DOHH2 (cell line): ENCODE data around the gene CHMP6.

Source experiments
- H3F3A ChIP-seq: fragments of 200-600 bp; sonication (generic), shearing (Covaris generic); 2 replicates; pipeline ENCODE4 v1.6.0; 2016; ENCODE audit warnings: antibody characterized with exemption, mild to moderate bottlenecking; ENCODE audit not compliant: control insufficient read depth, insufficient read depth
- H3K27ac ChIP-seq: fragments of 200-600 bp; sonication (generic); 2 replicates; pipeline ENCODE4 v1.5.1; 2014; ENCODE audit warnings: low read depth, mild to moderate bottlenecking, low read length, moderate library complexity
- H3K27me3 ChIP-seq: fragments of 200-600 bp; sonication (generic); 2 replicates; pipeline ENCODE4 v1.6.1; 2014; ENCODE audit warnings: mild to moderate bottlenecking, low read length, mixed read lengths; ENCODE audit not compliant: control insufficient read depth
- H3K36me3 ChIP-seq: fragments of 200-600 bp; sonication (generic); 2 replicates; pipeline ENCODE4 v1.6.1; 2014; ENCODE audit warnings: mild to moderate bottlenecking, low read length, moderate library complexity, mixed read lengths; ENCODE audit not compliant: control insufficient read depth
- H3K4me1 ChIP-seq: fragments of 200-600 bp; sonication (generic); 2 replicates; pipeline ENCODE4 v1.6.1; 2014; ENCODE audit warnings: mild to moderate bottlenecking, low read length, mixed read lengths; ENCODE audit not compliant: control insufficient read depth
- H3K4me2 ChIP-seq: fragments of 200-600 bp; sonication (generic); 2 replicates; pipeline ENCODE4 v1.6.0; 2014; ENCODE audit warnings: mild to moderate bottlenecking, low read length, moderate library complexity
- H3K4me3 ChIP-seq: fragments of 200-600 bp; sonication (generic); 2 replicates; pipeline ENCODE4 v1.5.1; 2014; ENCODE audit warnings: mild to moderate bottlenecking, low read length, mixed read lengths
- H3K79me2 ChIP-seq: fragments of 200-600 bp; sonication (generic); 2 replicates; pipeline ENCODE4 v1.6.1; 2014; ENCODE audit warnings: mild to moderate bottlenecking, low read length, mixed read lengths; ENCODE audit not compliant: control insufficient read depth
- H3K9me2 ChIP-seq: fragments of 200-600 bp; sonication (generic); replicated peaks from 2 replicates; pipeline ENCODE4 v1.6.1; 2014; ENCODE audit warnings: mild to moderate bottlenecking, low read length, mixed read lengths; ENCODE audit not compliant: control insufficient read depth
- H3K9me3 ChIP-seq: fragments of 200-600 bp; sonication (generic); 2 replicates; pipeline ENCODE4 v1.6.1; 2014; ENCODE audit warnings: antibody characterized with exemption, low read length, mixed read lengths; ENCODE audit not compliant: control insufficient read depth, insufficient read depth
- H4K20me1 ChIP-seq: fragments of 200-600 bp; sonication (generic); 2 replicates; pipeline ENCODE4 v1.6.0; 2014; ENCODE audit warnings: low read depth, mild to moderate bottlenecking, antibody characterized with exemption, low read length, moderate library complexity; ENCODE audit not compliant: control insufficient read depth, insufficient read depth
- CTCF ChIP-seq: fragments of 200-600 bp; sonication (generic); IDR thresholded peaks from one replicate; pipeline ENCODE4 v1.5.1; 2014; ENCODE audit warnings: antibody characterized with exemption, mild to moderate bottlenecking, low read depth, low read length; ENCODE audit not compliant: poor library complexity, severe bottlenecking
- EZH2phosphoT487 ChIP-seq: fragments of 200-600 bp; sonication (generic); IDR thresholded peaks from 2 replicates; pipeline ENCODE4 v1.6.1; 2017; ENCODE audit warnings: borderline replicate concordance, mild to moderate bottlenecking, antibody characterized with exemption, low read length, moderate library complexity, mixed read lengths

The CHMP6 gene

GRCh38 chr17:80991645-80992076, at the start of gene CHMP6:
CHMP6 (plus strand) TSS chr17:80991841; CDS start chr17:80991919, 78 bp downstream.
- H3K4me2 ChIP-seq, result peak within 1 kb of the TSS; percentile 86
- no peaks in the 10 kb centered on the region for H3K9me3 ChIP-seq
- H3K27me3 ChIP-seq, result peaks cover 30% of the 10 kb centered on the region
- TF ChIP-seq CTCF, result no peak
- no peak for TF ChIP-seq EZH2phosphoT487
- H3K27ac ChIP-seq, result no peak within 1 kb of the TSS
- H4K20me1 ChIP-seq, result no peaks in the 10 kb centered on the region
- peak within 1 kb of the TSS; percentile 82 for H3K4me3 ChIP-seq
- peaks cover 15% of the 10 kb centered on the region for H3K79me2 ChIP-seq
- H3K36me3 ChIP-seq, result peaks cover 5% of the 10 kb centered on the region
- peaks cover 30% of the 10 kb centered on the region for H3K4me1 ChIP-seq
- no peaks in the 10 kb centered on the region for H3F3A ChIP-seq
- H3K9me2 ChIP-seq, result no peaks in the 10 kb centered on the region

GRCh38 chr17:80942423-80943345, 49.0 kb upstream of the CHMP6 start:
- H4K20me1 ChIP-seq, result no peaks in the 10 kb centered on the region
- H3K36me3 ChIP-seq, result peaks cover 12% of the 10 kb centered on the region
- no peak overlapping the region for H3K4me2 ChIP-seq
- H3K9me2 ChIP-seq, result no peaks in the 10 kb centered on the region
- H3K9me3 ChIP-seq, result no peaks in the 10 kb centered on the region
- H3K79me2 ChIP-seq, result no peaks in the 10 kb centered on the region
- no peak overlapping the region for H3K4me3 ChIP-seq
- TF ChIP-seq CTCF (no peak), EZH2phosphoT487 (no peak)
- H3K4me1 ChIP-seq, result no peaks in the 10 kb centered on the region
- no peak overlapping the region for H3K27ac ChIP-seq
- no peaks in the 10 kb centered on the region for H3F3A ChIP-seq
- no peaks in the 10 kb centered on the region for H3K27me3 ChIP-seq

- Histone ChIP-seq H3K79me2 (no peaks in the 10 kb centered on the region), H3K9me3 (no peaks in the 10 kb centered on the region), H3K9me2 (no peaks in the 10 kb centered on the region), H4K20me1 (no peaks in the 10 kb centered on the region), H3F3A (no peaks in the 10 kb centered on the region), H3K27me3 (no peaks in the 10 kb centered on the region), H3K27ac (no peak overlapping the region), H3K4me2 (no peak overlapping the region), H3K36me3 (peaks cover 12% of the 10 kb centered on the region), H3K4me1 (no peaks in the 10 kb centered on the region), H3K4me3 (no peak overlapping the region)
- no peak for TF ChIP-seq EZH2phosphoT487
- no peak for TF ChIP-seq CTCF
Measured at GRCh38 chr17:80943346-80944145, 48.1 kb upstream of the CHMP6 start.
